Measurements from ENCODE around the gene DYSF.

Gene DYSF

GRCh38 chr2:71557321-71557720 lies 104.0 kb downstream of the DYSF start:
- no peak overlapping the region for H3K4me3 ChIP-seq (ENCODE audit: control insufficient read depth, low read depth, low read length)
- TF ChIP-seq, protein P1, sequence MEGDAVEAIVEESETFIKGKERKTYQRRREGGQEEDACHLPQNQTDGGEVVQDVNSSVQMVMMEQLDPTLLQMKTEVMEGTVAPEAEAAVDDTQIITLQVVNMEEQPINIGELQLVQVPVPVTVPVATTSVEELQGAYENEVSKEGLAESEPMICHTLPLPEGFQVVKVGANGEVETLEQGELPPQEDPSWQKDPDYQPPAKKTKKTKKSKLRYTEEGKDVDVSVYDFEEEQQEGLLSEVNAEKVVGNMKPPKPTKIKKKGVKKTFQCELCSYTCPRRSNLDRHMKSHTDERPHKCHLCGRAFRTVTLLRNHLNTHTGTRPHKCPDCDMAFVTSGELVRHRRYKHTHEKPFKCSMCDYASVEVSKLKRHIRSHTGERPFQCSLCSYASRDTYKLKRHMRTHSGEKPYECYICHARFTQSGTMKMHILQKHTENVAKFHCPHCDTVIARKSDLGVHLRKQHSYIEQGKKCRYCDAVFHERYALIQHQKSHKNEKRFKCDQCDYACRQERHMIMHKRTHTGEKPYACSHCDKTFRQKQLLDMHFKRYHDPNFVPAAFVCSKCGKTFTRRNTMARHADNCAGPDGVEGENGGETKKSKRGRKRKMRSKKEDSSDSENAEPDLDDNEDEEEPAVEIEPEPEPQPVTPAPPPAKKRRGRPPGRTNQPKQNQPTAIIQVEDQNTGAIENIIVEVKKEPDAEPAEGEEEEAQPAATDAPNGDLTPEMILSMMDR (IDR thresholded peaks at IDR 0.05; ENCODE audit: control insufficient read depth, insufficient read depth, low read depth, low read length, missing control alignments) = no peak
- no peak for DNase-seq (ENCODE audit: low read depth)

DNA sequence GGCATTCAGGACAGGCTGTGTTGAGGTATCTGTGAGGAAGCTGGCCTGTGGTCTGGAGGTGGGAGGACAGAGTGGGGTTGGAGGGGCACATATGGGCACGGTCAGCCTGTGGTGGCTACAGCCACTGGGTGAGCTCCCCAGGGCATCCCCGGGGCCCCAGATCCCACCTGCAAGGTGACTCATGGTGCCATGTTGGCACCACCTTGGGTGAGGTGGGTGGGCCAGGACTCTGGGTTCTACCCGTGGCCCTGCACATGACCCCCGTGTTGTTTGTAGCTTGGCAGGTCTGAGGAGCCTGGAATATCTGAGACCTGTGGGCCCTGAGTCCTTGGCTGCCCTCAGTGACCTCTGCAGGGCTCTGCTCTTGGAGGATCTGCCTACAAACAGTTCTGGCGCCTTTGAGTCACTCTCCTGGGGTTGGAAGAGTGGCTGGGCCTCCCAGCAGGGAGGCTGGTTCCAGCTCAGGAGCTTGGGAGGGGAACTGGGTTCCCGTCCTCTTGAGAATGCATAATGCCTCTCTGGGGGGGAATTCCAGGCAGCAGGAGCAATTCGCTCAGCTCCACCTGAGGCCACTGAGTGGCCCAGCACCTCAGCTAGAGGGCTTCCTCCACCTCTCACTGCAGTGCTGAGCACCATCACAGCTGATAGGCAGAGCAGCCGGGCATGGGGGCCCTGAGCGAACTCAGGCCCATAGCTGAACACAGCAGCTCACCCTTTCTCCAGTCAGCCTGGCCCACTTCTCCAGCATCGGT lies 105.1 kb downstream of the DYSF start:
- TF ChIP-seq, protein P1 (IDR thresholded peaks at IDR 0.05; ENCODE audit: control insufficient read depth, insufficient read depth, low read depth, low read length, missing control alignments) = no peak
- no peak for DNase-seq (ENCODE audit: low read depth)
- no peak overlapping the region for H3K4me3 ChIP-seq (ENCODE audit: control insufficient read depth, low read depth, low read length)

DNA sequence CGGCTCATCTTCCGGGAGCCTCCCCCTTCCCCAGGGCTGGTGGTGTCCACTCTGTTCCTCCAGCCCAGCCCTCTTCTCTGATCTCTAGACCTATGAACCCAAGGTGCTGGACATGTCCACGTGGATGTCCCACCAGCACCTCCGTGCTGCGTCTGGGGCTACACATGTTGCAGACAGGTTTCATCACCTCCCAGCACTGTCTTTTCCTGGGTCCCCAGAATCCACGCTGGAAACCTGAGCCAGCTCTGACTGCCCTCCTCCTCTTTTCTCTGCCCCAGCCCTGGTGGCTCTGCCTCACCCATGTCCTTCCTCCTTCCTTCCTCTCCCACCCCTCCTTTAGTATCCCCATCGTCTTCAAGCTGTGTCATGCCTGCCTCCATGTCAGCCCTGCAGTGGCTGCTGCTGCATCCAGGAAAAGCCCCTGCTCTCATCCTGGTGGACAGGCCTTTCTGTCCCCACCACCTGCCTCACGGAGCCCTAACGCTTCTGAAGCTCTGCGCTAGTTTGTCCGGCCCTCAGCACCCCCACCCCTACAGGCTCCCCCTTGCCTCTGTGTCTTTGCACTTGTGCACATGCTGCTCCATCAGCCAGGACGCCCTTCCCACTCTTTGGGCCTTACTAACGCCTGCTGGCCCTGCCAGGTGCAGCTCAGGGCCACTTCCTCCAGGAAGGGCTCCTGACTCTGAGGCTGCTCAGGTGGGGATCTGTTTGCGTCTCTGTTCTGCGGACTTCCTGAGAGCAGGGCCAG lies 105.9 kb downstream of the DYSF start:
- TF ChIP-seq, protein P1 (IDR thresholded peaks at IDR 0.05; ENCODE audit: control insufficient read depth, insufficient read depth, low read depth, low read length, missing control alignments) = no peak

DNA sequence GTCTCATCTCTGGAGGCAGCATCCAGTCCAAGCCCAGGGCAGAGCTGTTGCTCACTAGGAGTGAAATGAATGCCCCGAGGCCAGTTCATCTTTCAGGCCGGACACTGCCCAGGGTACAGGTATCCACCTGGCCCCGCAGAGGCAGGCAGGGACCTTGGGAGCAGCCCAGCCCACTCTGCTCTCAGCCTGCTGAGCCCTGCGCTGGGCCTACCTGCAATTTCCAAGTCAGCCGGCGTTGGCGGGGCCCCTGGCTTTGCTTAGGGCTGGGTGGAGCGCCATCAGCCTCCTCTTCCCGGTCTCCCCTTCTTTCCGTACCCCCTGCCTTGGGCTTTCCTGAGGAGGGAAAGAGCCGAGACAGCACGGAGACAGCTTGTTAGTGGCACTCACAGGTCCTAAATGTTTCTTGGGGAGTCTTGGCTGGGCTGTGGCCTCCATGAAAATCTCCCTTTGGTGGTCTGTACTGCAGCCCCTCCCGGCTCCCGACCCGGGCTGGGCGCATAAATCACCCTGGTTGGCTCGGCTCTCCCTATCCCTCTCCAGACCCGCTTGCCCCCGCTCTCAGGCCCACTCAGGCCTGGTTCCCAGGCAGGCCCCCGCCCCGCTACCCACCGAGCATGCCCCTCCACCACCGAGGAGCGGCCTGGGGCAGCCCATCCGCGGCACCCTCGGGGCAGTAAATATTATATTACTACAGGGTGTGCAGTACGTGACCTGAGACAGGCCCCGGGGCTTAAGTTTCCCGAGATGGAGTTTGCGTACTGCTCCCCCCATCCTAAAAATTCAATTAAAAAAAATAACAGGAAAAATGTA lies 106.7 kb downstream of the DYSF start:
- TF ChIP-seq, protein P1 (IDR thresholded peaks at IDR 0.05; ENCODE audit: control insufficient read depth, insufficient read depth, low read depth, low read length, missing control alignments) = no peak
- no peak overlapping the region for H3K4me3 ChIP-seq (ENCODE audit: control insufficient read depth, low read depth, low read length)
- no peak for DNase-seq (ENCODE audit: low read depth)

More for the DNA sequence above, 105.9 kb downstream of the DYSF start:
- no peak overlapping the region for H3K4me3 ChIP-seq (ENCODE audit: control insufficient read depth, low read depth, low read length)
- no peak for DNase-seq (ENCODE audit: low read depth)

DNA sequence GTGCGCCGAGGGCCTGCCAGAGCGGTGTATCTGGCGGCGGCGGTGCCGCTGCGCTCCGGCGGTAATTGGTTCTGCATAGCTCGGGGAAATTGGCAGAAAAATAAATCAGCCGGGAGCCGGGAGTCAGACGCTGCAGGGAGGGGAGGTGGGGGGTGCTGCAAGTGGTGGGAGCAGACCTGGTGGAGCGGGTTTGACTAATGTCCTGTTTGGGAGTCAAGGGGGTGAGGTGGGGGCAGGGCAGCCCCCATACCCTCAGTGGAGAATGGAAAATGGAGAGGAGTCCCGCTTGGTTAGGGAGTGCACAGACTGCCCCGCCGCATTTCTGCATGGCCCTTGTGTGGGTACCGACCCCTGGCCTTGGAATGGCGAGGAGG lies 107.3 kb downstream of the DYSF start:
- no peak for DNase-seq (ENCODE audit: low read depth)
- TF ChIP-seq, protein P1 (IDR thresholded peaks at IDR 0.05; ENCODE audit: control insufficient read depth, insufficient read depth, low read depth, low read length, missing control alignments) = no peak
- no peak overlapping the region for H3K4me3 ChIP-seq (ENCODE audit: control insufficient read depth, low read depth, low read length)

DNA sequence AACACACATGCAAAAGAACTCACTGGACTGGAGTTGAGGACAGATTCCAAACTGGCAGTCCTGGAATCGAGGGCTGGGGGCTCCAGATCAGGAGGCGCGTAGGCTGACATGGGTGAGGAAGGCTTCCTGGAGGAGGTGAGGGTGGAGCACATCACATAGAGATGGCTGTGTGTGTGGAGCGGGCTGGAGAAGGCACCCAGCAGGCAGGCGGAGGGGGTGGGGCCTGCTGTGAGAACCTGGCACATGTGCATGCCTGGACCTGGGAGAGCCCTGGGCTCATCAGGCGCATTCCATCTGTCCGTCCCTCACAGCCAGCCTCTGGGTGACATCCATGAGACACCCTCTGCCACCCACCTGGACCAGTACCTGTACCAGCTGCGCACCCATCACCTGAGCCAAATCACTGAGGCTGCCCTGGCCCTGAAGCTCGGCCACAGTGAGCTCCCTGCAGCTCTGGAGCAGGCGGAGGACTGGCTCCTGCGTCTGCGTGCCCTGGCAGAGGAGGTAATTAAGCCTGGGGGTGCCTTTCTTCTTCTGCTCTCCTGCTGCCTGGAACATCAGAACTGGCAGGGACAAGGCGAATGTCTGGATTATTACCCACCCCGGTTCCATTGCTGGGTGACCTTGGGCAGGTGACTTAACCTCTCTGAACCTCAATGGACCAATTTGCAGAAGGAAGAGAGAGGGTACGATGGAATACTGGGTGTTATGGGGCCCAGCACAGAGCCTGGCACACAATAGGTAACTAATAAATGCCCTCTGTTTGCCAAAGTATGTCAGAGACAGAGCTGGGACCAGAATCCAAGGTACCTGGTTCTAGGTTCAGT lies 108.3 kb downstream of the DYSF start:
- TF ChIP-seq, protein P1 (IDR thresholded peaks at IDR 0.05; ENCODE audit: control insufficient read depth, insufficient read depth, low read depth, low read length, missing control alignments) = no peak
- DNase-seq (ENCODE audit: low read depth) = no peak
- no peak overlapping the region for H3K4me3 ChIP-seq (ENCODE audit: control insufficient read depth, low read depth, low read length)

All from AG09309 (cell line).